K562 (cell line): ENCODE data around the gene ANKRD34A. TPM values are rescaled to one million over a fixed set of nuclear protein-coding genes. Genes with fewer than 3 reads are reported as not detected.

Experiments used
- ARHGAP35 ChIP-seq: fragments of 450-650 bp; IDR thresholded peaks from 2 replicates; pipeline ENCODE4 v1.6.1; 2018; ENCODE audit not compliant: partially characterized antibody
- ARID4B ChIP-seq: sonication (generic); formaldehyde crosslinking; IDR thresholded peaks from 2 replicates; pipeline ENCODE4 v1.8.0; 2022; ENCODE audit warnings: mild to moderate bottlenecking, missing genetic modification reagents
- ARNT ChIP-seq, 2 experiments: fragments of 450-650 bp; IDR thresholded peaks; 2 replicates each; pipeline ENCODE4 v1.6.1; 2016; ENCODE audit warnings: mild to moderate bottlenecking in 1 of 2
- BRF1 ChIP-seq: IDR thresholded peaks from 3 replicates; pipeline ENCODE4 v1.6.1; 2011; ENCODE audit warnings: borderline replicate concordance, mild to moderate bottlenecking; ENCODE audit not compliant: insufficient read length; ENCODE audit errors: extremely low read depth
- CAMTA2 ChIP-seq: fragments of 250-450 bp; sonication (Bioruptor Pico); conservative IDR thresholded peaks from 2 replicates; pipeline ENCODE4 v1.5.1; 2022
- CTBP1 ChIP-seq: fragments of 450-650 bp; IDR thresholded peaks from 2 replicates; pipeline ENCODE4 v1.6.1; 2016; ENCODE audit warnings: borderline replicate concordance
- DDX20 ChIP-seq: fragments of 450-650 bp; IDR thresholded peaks from 2 replicates; pipeline ENCODE4 v1.6.1; 2016; ENCODE audit warnings: missing genetic modification characterization, low read depth, mild to moderate bottlenecking, missing compliant biosample characterization, moderate library complexity
- FIP1L1 ChIP-seq: fragments of 200-400 bp; formaldehyde crosslinking; IDR thresholded peaks from 2 replicates; pipeline ENCODE4 v1.6.1; 2018; ENCODE audit warnings: mild to moderate bottlenecking, low read depth, low read length; ENCODE audit not compliant: poor library complexity, severe bottlenecking
- GABPB1 ChIP-seq: sonication (generic); formaldehyde crosslinking; IDR thresholded peaks from 2 replicates; pipeline ENCODE4 v1.8.0; 2022; ENCODE audit warnings: mild to moderate bottlenecking, missing genetic modification reagents
- GATA2 ChIP-seq: sonication (generic); formaldehyde crosslinking; IDR thresholded peaks from 2 replicates; pipeline ENCODE4 v1.4.0; 2020; ENCODE audit warnings: mild to moderate bottlenecking, missing genetic modification reagents
- HMBOX1 ChIP-seq: sonication (generic); IDR thresholded peaks from 2 replicates; pipeline ENCODE4 v1.6.1; 2016
- HMGN3 ChIP-seq: IDR thresholded peaks from 2 replicates; pipeline ENCODE4 v1.6.1; 2011; ENCODE audit warnings: borderline replicate concordance, low read depth, mild to moderate bottlenecking, mixed read lengths, low read length; ENCODE audit not compliant: insufficient read length; ENCODE audit errors: extremely low read depth
- SUPT5H ChIP-seq: fragments of 450-650 bp; IDR thresholded peaks from 2 replicates; pipeline ENCODE4 v1.6.1; 2016
- TBL1XR1 ChIP-seq, 2 experiments: IDR thresholded peaks; 2 replicates each; pipeline ENCODE4 v1.6.1; 2012; ENCODE audit warnings: improper control_type of control experiment in 2 of 2, low read length in 2 of 2, mild to moderate bottlenecking in 1 of 2
- THRAP3 ChIP-seq: fragments of 450-650 bp; IDR thresholded peaks from 2 replicates; pipeline ENCODE4 v1.6.1; 2016; ENCODE audit warnings: mild to moderate bottlenecking, inconsistent platforms, borderline replicate concordance
- ZNF134 ChIP-seq: fragments of 250-450 bp; sonication (Bioruptor Pico); conservative IDR thresholded peaks from 2 replicates; pipeline ENCODE4 v1.4.0; 2020
- ZNF217 ChIP-seq: sonication (generic); formaldehyde crosslinking; IDR thresholded peaks from 2 replicates; pipeline ENCODE4 v1.8.0; 2022; ENCODE audit warnings: mild to moderate bottlenecking, missing genetic modification reagents
- ZNF3 ChIP-seq: fragments of 250-450 bp; sonication (Bioruptor Pico); IDR thresholded peaks from 2 replicates; pipeline ENCODE4 v1.5.0; 2021; ENCODE audit warnings: mild to moderate bottlenecking, moderate library complexity
- ZNF512 ChIP-seq: IDR thresholded peaks from 2 replicates; pipeline ENCODE4 v1.6.1; 2016; ENCODE audit warnings: missing genetic modification characterization, missing compliant biosample characterization
- polyA plus RNA-seq, 8 experiments: library from polyadenylated mRNA; depleted of rRNA in 4 of 8; stranded (reverse) in 5 of 8; unstranded in 3 of 8; fragments of >200 nt; fragmentation: Nextera tagmentation in 2 of 8; fragmentation: Illumina TruSeq in 1 of 8; extraction: Ambion mirVana in 2 of 8; extraction: Trizol in 1 of 8; gene quantifications; 2 replicates each; pipeline versions ENCODE4 v1.2.1 to v1.2.3, GENCODE V29; 2011 to 2014; ENCODE audit warnings: inconsistent platforms in 1 of 8, missing spikeins in 1 of 8
- total RNA-seq, 7 experiments: library from RNA; depleted of rRNA in 6 of 7; stranded (reverse); fragments of >200 nt in 6 of 7; fragmentation: Illumina TruSeq in 2 of 7; extraction: Trizol in 2 of 7; gene quantifications; 2 replicates each; pipeline versions ENCODE4 v1.2.1 to v1.2.3, GENCODE V29; 2011 to 2021; ENCODE audit warnings: low replicate concordance in 1 of 7

The ANKRD34A gene
- total and polyA plus RNA-seq, 9 of the 15 experiments (the other 6 are each of a cell fraction or from before 2014, with no cell fraction given) = 0.06 to 1.6 (median 0.43) TPM

- TF ChIP-seq HMBOX1 = no peak
- no peak for TF ChIP-seq CAMTA2
- no peak for TF ChIP-seq ZNF134 (CRISPR knock-in tag)
- TF ChIP-seq DDX20 (tag) = no peak
- TF ChIP-seq BRF1 = no peak
- TF ChIP-seq HMGN3 = no peak
- no peak for TF ChIP-seq FIP1L1
- TF ChIP-seq THRAP3 = no peak
- TF ChIP-seq ARNT (IDR thresholded peaks at IDR 0.05) = peak in 1 of 2 experiments; percentile 8; a peak in 2 of 4 replicates
- no peak for TF ChIP-seq ZNF3 (CRISPR knock-in tag)
- TF ChIP-seq ARHGAP35 = no peak
- TF ChIP-seq GATA2 (CRISPR knock-in tag) = no peak; the same call in 1 of the 2 replicates
- no peak for TF ChIP-seq SUPT5H
- no peak for TF ChIP-seq ARID4B (CRISPR knock-in tag)
- TF ChIP-seq GABPB1 (CRISPR knock-in tag) = no peak
- TF ChIP-seq ZNF217 = no peak
- no peak for TF ChIP-seq ZNF512
- TF ChIP-seq TBL1XR1 (IDR thresholded peaks at IDR 0.05; ENCODE audit: low read length in 2 of 2) = no peak
- peak; percentile 51 for TF ChIP-seq CTBP1
Measured at GRCh38 chr1:145997016-145997717, 32.8 kb upstream of the ANKRD34A start (continued).
